ENCODE results near the gene NUP98. TPM values are rescaled to one million over a fixed set of nuclear protein-coding genes. Genes with fewer than 3 reads are reported as not detected.

Gene NUP98
- total and polyA plus RNA-seq, 2 of the 13 experiments (the other 11 are each of a cell fraction or from before 2014, with no cell fraction given), result 76.6 to 85.3 TPM

DNA sequence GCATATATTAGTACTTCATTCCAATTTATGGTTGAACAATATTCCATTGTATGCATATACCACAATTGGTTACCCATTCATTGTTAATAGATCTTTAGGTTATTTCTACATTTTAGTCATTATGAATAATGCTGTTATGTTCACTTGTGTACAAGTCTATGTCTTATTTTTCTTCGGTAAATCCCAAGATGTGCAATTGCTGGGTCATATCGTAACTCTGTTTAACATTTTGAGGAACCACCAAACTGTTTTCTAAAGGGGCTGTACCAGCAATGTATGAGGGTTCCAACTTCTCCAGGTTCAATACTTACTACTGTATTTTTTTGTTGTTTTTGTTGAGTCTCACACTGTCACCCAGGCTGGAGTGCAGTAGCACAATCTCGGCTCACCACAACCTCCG lies 33.1 kb downstream of the NUP98 start:
- in situ Hi-C loops (cut with HindIII; ENCODE audit: extremely low pct_ligation_motif_present, low pct_unique_long_range_greater_than_20kb), result no loop called here
- no peak for FAIRE-seq
- TF ChIP-seq FOXK2 (IDR thresholded peaks at IDR 0.05) (no peak), KAT7 (CRISPR knock-in tag; IDR thresholded peaks at IDR 0.05; ENCODE audit: borderline replicate concordance) (no peak), TIGD3 (CRISPR knock-in tag; IDR thresholded peaks at IDR 0.05; ENCODE audit: borderline replicate concordance) (no peak), ZBTB42 (CRISPR knock-in tag; IDR thresholded peaks at IDR 0.05) (no peak), ZNF605 (CRISPR knock-in tag; IDR thresholded peaks at IDR 0.05) (no peak), KLF16 (CRISPR knock-in tag; IDR thresholded peaks at IDR 0.05) (no peak), MAFG (CRISPR knock-in tag; IDR thresholded peaks at IDR 0.05) (no peak), ZNF883 (CRISPR knock-in tag; IDR thresholded peaks at IDR 0.05; ENCODE audit: not compliant biosample characterization) (no peak), MTF2 (CRISPR knock-in tag; IDR thresholded peaks at IDR 0.05; ENCODE audit: borderline replicate concordance) (no peak), ZEB1 (IDR thresholded peaks at IDR 0.05; ENCODE audit: insufficient replicate concordance, low read depth) (no peak), SNRNP70 (IDR thresholded peaks at IDR 0.05; ENCODE audit: low read depth, low read length) (no peak), FIP1L1 (IDR thresholded peaks at IDR 0.05; ENCODE audit: borderline replicate concordance, insufficient read depth, low read depth, low read length) (no peak), KLF11 (CRISPR knock-in tag; IDR thresholded peaks at IDR 0.05) (no peak), ATRX (CRISPR knock-in tag; IDR thresholded peaks at IDR 0.05; ENCODE audit: borderline replicate concordance) (no peak), ZMAT5 (CRISPR knock-in tag; IDR thresholded peaks at IDR 0.05; ENCODE audit: borderline replicate concordance, low read depth) (no peak), AGO1 (IDR thresholded peaks at IDR 0.05; ENCODE audit: low read depth, low read length, poor library complexity, severe bottlenecking) (no peak)
- TF ChIP-seq, protein P1, sequence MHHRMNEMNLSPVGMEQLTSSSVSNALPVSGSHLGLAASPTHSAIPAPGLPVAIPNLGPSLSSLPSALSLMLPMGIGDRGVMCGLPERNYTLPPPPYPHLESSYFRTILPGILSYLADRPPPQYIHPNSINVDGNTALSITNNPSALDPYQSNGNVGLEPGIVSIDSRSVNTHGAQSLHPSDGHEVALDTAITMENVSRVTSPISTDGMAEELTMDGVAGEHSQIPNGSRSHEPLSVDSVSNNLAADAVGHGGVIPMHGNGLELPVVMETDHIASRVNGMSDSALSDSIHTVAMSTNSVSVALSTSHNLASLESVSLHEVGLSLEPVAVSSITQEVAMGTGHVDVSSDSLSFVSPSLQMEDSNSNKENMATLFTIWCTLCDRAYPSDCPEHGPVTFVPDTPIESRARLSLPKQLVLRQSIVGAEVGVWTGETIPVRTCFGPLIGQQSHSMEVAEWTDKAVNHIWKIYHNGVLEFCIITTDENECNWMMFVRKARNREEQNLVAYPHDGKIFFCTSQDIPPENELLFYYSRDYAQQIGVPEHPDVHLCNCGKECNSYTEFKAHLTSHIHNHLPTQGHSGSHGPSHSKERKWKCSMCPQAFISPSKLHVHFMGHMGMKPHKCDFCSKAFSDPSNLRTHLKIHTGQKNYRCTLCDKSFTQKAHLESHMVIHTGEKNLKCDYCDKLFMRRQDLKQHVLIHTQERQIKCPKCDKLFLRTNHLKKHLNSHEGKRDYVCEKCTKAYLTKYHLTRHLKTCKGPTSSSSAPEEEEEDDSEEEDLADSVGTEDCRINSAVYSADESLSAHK (CRISPR knock-in tag; IDR thresholded peaks at IDR 0.05; ENCODE audit: borderline replicate concordance), result no peak
- TF ChIP-seq, protein P2, sequence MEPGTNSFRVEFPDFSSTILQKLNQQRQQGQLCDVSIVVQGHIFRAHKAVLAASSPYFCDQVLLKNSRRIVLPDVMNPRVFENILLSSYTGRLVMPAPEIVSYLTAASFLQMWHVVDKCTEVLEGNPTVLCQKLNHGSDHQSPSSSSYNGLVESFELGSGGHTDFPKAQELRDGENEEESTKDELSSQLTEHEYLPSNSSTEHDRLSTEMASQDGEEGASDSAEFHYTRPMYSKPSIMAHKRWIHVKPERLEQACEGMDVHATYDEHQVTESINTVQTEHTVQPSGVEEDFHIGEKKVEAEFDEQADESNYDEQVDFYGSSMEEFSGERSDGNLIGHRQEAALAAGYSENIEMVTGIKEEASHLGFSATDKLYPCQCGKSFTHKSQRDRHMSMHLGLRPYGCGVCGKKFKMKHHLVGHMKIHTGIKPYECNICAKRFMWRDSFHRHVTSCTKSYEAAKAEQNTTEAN (CRISPR knock-in tag; conservative IDR thresholded peaks at IDR 0.05), result no peak
- Histone ChIP-seq H3K27ac (ENCODE audit: extremely low read length, insufficient read depth, low read length) (no peak overlapping the region), H4K20me1 (ENCODE audit: insufficient read depth, low read length) (no peaks in the 10 kb centered on the region), H3K27me3 (ENCODE audit: control insufficient read depth in 1 of 2, insufficient read depth in 2 of 2, low read length in 2 of 2) (no peaks in the 10 kb centered on the region), H3K36me3 (replicated peaks in 1 of 2; ENCODE audit: control insufficient read depth in 1 of 2, insufficient read depth in 2 of 2, low read length in 2 of 2) (peaks cover 13 to 89% of the 10 kb centered on the region in 2 experiments), H3K9ac (ENCODE audit: insufficient read depth, low read depth, low read length) (no peak overlapping the region), H3K79me2 (ENCODE audit: insufficient read depth, low read length) (no peaks in the 10 kb centered on the region), H2AFZ (ENCODE audit: low read length) (no peak overlapping the region), H3K4me2 (ENCODE audit: low read depth, low read length) (no peak overlapping the region), H3K4me1 (ENCODE audit: insufficient read depth, low read length) (no peaks in the 10 kb centered on the region), H3K9me3 (ENCODE audit: low read length) (no peaks in the 10 kb centered on the region), H3K4me3 (replicated peaks in 1 of 3; ENCODE audit: insufficient read depth in 1 of 3, low read depth in 2 of 3, low read length in 3 of 3) (no peak overlapping the region)
- intact Hi-C loops (cut with micrococcal nuclease; ENCODE audit: unreplicated experiment), result no loop called here
- no TSS peak for BruUV-seq (replicated peaks)
- ATAC-seq, result no peak
- no peak for DNase-seq (ENCODE audit: low spot score)
- ChIA-PET POLR2A (no interaction called here), CTCF (ENCODE audit: low intra/inter-chr PET ratio, low total read pairs) (no interaction called here)
- WGBS (ENCODE audit: low lambda C conversion rate), result 94% methylated on average over 4 of the region's 4 CpGs
